ENCODE results near the gene FHL2.

FHL2 gene

DNA sequence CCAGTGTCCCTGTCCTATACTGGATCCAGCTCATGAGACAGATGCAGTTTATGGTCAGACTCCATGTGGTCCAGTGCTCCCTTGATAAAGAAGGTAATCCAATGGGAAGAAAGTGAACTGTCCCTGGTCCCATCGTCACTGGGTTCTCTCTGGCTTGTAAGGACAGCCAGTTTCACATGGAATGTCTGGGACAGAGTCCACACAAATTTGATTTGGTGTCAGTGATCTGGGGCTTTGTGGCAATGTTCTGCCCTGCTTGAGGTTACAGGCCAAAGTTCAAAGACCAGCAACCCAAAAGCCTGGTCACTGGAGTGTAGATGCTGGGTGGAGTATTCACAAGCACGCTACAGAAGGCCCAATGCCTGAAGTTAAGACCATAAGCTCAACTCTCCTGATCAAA is 22.2 kb upstream of the FHL2 start:
- DNase-seq = no peak

- DNase-seq = no peak
Measured at GRCh38 chr2:105418522-105418921, 19.7 kb upstream of the FHL2 start.

- no peak for DNase-seq
Measured at GRCh38 chr2:105417857-105418436, 19.1 kb upstream of the FHL2 start.

GRCh38 chr2:105416156-105416555 is 17.3 kb upstream of the FHL2 start:
- no peak for DNase-seq

DNA sequence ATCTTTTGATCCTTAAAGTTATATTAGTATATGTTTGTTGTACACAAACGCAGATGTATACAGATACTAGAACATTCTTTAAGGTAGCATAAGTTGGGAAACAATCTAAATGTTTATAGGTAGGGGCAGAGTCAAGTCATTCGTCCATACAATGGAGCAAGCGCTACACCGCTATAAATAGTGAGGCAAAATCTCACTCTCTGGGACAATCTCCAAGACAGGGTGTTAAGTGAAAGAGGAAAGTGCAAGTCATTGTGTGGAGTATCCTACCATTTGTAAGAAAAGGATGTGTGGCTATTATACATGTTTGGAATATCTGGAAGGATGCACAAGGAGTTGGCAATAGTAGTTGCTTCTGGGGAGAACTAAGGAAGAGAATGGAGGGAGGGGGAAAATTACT is 16.2 kb upstream of the FHL2 start:
- no peak for DNase-seq

GRCh38 chr2:105413206-105413605 is 14.4 kb upstream of the FHL2 start:
- no peak for DNase-seq

DNA sequence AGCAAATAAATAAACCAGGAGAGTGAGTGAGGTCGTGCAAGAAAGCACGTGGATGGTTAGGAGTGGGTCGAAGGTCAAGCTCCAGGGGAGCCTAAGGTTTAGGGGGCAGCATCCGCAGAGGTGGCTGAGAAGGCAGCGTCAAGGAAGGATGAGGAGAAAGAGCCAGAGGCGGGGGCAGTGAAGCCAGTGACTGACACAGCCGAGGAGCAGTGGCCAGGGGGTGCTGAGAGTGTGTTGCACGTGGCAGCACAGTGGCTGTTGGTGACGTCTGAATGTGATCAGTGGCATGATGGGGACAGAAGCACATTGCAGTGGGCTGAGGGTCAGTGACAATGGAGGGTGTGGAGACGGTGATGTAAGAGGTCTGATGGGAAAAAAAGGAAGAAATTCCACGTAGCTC is 13.7 kb upstream of the FHL2 start:
- no peak for DNase-seq

- DNase-seq = no peak
Measured at GRCh38 chr2:105411720-105412407, 13.0 kb upstream of the FHL2 start.

DNA sequence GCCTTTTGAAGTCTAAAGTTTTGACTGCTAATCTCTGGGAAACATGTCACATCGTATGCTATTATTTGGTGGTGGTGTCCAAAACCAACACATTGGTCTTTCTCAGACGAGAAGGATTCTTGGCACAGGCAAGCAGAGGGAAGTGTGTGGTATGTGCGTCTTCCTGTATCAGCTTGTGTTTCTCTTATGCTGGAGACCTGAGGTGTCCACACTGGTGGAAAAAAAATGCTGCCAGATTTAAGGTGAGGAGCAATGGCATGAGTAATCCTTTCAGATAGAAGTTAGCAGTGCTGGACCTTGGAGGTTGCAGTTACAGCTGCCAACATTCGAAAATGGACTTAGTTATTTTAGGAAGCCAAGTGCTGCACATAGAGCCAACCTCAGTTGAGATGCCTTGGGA is 11.7 kb upstream of the FHL2 start:
- no peak for DNase-seq

- DNase-seq = no peak
Measured at GRCh38 chr2:105409717-105410116, 10.9 kb upstream of the FHL2 start.

DNA sequence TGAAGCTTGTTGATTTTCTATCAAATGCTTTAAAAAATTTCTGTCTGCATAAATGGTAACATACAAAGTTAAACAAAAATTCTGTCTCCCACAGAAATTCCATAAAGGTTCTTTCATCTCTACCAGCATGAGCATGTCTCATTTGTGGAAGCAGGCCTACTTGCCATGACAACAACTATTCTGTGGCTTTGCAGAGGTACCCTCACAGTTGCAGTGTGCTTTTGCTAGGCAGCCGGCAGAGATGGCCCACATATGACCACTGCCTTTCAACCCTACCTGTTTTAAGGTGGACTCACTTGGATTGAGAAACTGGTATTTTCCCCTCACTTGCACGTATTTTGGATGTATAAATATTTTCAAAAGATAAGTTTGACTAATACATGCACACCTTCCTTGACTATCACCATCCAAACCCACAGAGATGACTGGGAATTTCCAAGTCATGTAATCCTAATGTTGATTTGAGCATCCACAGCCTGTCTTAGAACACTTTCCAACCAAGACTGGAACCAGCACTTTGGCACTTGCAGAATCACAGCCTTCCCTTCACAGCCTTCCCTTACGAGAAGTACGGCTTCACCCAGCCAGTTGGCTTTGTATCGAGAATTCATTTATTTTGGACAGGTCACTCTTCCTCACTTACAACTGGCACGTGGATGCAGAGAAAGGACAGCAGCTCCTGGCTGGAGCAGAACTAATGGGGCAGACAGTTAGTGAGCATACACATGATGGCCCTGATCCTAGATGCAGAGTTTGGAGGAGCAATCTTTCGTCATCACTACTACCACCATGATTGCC is 9.3 kb upstream of the FHL2 start:
- no peak for DNase-seq

- no peak for DNase-seq
Measured at GRCh38 chr2:105406221-105406620, 7.4 kb upstream of the FHL2 start.

GRCh38 chr2:105405291-105405690 is 6.4 kb upstream of the FHL2 start:
- no peak for DNase-seq

DNA sequence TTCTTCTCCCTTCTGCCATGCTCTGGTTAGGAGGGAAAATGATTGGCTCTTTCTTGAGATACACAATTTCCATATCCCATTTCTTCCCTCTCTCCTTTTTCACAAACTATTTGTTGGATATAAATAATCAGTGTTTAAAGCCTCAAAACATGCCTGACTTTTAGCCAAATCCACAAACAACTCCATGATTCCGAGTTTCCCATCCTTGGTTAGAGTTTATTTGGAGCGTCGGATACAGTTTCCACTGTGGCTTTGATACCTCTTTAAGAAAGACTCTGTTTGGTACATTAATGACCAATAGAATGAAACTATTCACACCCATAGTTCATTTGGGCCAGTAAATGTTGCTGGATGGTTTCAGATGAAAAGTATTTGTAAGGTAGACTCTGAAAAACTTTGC is 5.9 kb upstream of the FHL2 start:
- DNase-seq = no peak

DNA sequence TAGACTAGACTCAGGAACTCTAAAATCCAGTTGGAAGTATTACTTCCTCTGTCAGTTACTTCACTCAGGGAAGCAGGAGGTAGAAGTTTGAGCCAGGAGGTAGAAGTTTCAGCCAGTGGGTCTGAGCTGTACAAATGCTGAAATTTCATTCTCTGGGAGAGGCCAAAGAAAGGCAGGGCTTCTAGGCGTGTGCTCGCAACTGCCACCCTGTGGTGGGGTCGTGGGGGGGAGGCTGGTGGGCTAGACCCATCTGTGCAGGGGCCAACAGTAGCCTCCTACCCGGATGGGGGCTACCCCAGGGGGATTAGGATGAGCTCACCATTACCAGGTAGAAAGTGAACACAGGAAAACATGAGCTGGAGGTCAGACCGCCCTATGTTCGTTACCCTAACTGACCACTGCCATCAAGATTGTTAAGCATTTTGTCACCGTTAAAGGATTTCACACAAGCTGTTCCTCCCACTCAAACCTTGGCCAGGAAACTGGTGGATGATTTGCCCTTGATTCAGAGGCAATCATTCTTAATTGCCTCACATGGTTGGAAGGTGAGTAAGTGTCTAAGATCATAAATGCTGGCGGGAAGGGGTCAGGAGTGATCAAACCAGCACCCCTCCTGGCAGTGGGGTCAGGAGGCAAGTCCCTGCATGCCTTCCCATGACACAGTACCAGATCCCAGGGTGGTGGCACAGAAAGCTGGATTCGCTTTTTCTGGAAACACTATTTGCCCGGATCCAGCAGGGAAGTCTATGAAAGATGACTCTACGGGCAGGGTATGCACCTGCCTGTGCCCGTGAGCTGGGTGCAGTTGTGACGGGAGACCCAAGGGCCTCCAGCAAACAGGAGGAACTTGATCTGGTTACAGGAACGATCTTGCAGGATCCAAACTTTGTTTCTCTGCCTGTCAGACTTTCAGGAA is 5.2 kb upstream of the FHL2 start:
- no peak for DNase-seq

DNA sequence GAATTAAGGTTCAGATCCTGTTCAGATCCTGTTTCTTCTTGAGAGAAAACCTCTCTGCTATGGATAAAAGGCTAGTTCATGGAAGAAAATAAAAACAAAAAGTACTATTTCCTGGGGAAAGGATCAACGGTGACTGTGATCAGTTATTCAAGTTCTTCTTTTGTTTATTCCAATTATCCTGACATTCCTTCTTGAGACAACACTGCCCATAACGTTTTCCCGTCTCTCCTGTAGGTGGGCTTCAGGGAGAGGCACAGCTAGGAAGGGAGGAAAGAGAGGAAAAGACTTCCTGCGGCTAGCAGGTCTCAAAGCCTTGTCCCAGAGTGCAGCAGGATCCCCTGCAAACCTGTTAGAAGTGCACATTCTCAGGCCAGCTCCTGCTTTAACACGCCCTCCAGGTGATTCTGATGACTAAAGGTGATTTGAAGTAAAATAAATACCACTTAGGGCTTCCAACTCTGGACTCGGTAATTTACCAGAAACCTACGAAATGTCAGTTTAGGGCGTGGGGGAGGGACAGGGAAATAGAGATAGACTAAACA is 4.5 kb upstream of the FHL2 start:
- DNase-seq = no peak

DNA sequence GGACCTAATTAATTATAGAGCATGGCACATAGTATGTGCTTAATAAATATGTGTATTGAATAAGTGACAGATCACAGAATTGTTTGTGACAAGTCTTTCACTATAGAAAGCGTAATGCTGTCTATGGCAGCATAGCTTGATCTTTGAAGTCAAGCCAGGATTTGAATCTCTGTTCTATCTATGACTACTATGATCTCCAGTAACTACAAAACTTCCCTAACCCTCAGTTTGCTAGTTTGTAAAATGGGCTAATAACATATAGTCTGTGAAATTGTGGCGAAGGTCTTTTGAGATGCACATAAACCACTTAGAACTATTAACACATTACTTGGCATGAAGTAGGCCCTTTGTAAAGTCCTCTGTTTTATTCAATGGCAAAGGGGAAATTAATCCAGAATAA is 4.0 kb upstream of the FHL2 start:
- no peak for DNase-seq

GRCh38 chr2:105401867-105402266 is 3.0 kb upstream of the FHL2 start:
- no peak for DNase-seq

DNA sequence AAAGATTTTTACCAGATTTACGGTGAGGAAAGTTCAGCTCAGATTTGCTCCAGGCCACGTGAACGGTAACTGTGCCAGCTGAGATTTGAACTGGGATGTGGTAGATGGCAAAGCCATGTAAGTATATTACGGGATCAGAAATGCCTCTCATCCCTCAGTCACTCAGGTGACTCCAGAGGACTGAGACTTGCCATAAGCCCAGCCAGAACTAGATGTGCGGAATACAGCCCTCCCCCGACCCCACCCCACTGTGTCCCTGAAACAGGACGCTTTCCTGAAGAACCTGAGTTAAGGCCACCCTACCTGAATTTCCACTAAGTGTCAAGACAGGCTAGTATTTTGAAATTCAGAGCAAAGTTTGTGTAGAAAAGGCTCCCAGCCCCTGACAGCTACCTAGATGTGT is 1.3 kb upstream of the FHL2 start:
- DNase-seq = no peak

GRCh38 chr2:105399207-105399861 is 483 bp upstream of the FHL2 start:
- DNase-seq = no peak

- no peak for DNase-seq
Measured at GRCh38 chr2:105397953-105398335, 907 bp downstream of the FHL2 start.

DNA sequence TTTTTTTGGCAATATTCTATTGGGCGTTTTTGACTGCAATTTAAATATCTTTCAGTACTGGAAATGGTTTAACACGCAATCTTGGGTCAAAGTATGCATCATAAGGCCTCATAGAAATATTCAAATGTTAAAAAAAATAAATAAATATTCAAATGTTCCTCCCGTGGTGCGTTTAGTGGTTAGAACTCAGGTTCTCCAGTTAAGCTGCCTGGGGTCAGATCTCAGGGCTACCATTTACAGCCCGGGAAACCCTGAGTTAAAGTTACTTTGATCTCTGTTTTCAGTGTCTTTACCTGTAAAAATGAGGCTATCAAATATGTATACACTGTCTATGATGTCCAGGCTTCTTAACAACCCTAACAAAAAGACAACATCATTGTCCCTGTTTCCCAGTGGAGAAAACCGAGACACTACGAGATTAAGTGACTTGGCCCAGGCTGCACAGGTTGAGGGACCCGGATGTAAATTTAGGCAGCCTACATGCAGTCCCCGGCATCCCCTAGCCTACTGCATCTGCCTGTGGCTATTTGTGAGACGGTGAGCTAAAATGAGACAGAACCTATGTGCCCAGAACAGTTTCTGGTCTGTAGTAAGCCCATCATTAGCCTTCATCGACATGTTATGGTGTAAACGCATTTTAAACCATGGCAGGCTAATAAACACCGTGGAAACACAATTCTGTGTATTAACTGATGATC is 1.7 kb downstream of the FHL2 start:
- no peak for DNase-seq
